B cell (primary cell): Measurements from ENCODE around the gene NTN1. TPM values are rescaled to one million over a fixed set of nuclear protein-coding genes. Genes with fewer than 3 reads are reported as not detected.

Experiments
- ATAC-seq: fragments of 200-7000 bp; cut with Tn5 transposase; one replicate; pipeline ENCODE4 v1.10.0; 2021; ENCODE audit warnings: low read depth, mild to moderate bottlenecking, moderate number of reproducible peaks, moderate library complexity
- CTCF ChIA-PET: fragments of 350-600 bp; sonication (Branson Sonifier 250); formaldehyde crosslinking; loops from one replicate; lab custom pipeline; 2021; ENCODE audit warnings: antibody characterized with exemption, inconsistent platforms; lab: Charles Lee
- POLR2A ChIA-PET: fragments of 350-600 bp; sonication (Branson Sonifier 250); formaldehyde crosslinking; loops from one replicate; lab custom pipeline; 2021; ENCODE audit warnings: antibody characterized with exemption; lab: Charles Lee
- DNase-seq: peaks from one replicate; pipeline ENCODE4 v3.0.0; 2013
- H2AFZ ChIP-seq: 2 replicates; pipeline ENCODE4 v1.6.1; 2012; ENCODE audit warnings: mild to moderate bottlenecking, low read depth, low read length; ENCODE audit not compliant: insufficient read depth, poor library complexity, severe bottlenecking
- H3K27ac ChIP-seq, 2 donors: 1 replicate in 1 of 2; 2 replicates in 1 of 2; pipeline ENCODE4 v1.5.1; 2012 to 2013; ENCODE audit warnings: low read length in 2 of 2, mild to moderate bottlenecking in 2 of 2, moderate library complexity in 1 of 2
- H3K27me3 ChIP-seq, 4 experiments: fragments of 200-600 bp in 1 of 4; sonication (generic) in 1 of 4; replicated peaks in 1 of 4; 1 replicate in 2 of 4; 2 replicates in 2 of 4; pipeline versions ENCODE4 v1.6.1 to v1.7.0; 2013 to 2016; ENCODE audit warnings: low read length in 3 of 4, mild to moderate bottlenecking in 2 of 4, mixed read lengths in 1 of 4, moderate library complexity in 1 of 4; ENCODE audit not compliant: insufficient read depth in 4 of 4, control insufficient read depth in 3 of 4; ENCODE audit errors: control extremely low read depth in 1 of 4
- H3K36me3 ChIP-seq, 2 experiments: replicated peaks in 1 of 2; 1 replicate in 1 of 2; 2 replicates in 1 of 2; pipeline versions ENCODE4 v1.6.1 to v1.7.1; 2013; ENCODE audit warnings: low read length in 1 of 2; ENCODE audit not compliant: insufficient read depth in 2 of 2, control insufficient read depth in 1 of 2; ENCODE audit errors: control extremely low read depth in 1 of 2, extremely low read depth in 1 of 2
- H3K4me1 ChIP-seq, 2 donors: fragments of 200-600 bp in 1 of 2; sonication (generic) in 1 of 2; 1 replicate in 1 of 2; 2 replicates in 1 of 2; pipeline versions ENCODE4 v1.5.1 to v1.6.1; 2013 to 2017; ENCODE audit warnings: low read length in 2 of 2; ENCODE audit not compliant: control insufficient read depth in 2 of 2, insufficient read depth in 2 of 2
- H3K4me2 ChIP-seq: replicated peaks from 2 replicates; pipeline ENCODE3; 2012; ENCODE audit warnings: mild to moderate bottlenecking, low read depth, low read length; ENCODE audit not compliant: poor library complexity, severe bottlenecking
- H3K4me3 ChIP-seq, 5 experiments: fragments of 200-600 bp in 1 of 5; sonication (generic) in 1 of 5; 1 replicate in 3 of 5; 2 replicates in 2 of 5; pipeline versions ENCODE4 v1.5.1 to v1.7.0; 2011 to 2016; ENCODE audit warnings: low read length in 4 of 5, mild to moderate bottlenecking in 4 of 5, low read depth in 2 of 5, control low read depth in 1 of 5, moderate library complexity in 1 of 5; ENCODE audit not compliant: insufficient read depth in 1 of 5; ENCODE audit errors: control extremely low read depth in 1 of 5, extremely low read depth in 1 of 5
- H3K79me2 ChIP-seq: fragments of 200-600 bp; sonication (generic); one replicate; pipeline ENCODE4 v1.6.0; 2016; ENCODE audit warnings: low read length; ENCODE audit not compliant: control insufficient read depth, insufficient read depth
- H3K9ac ChIP-seq: fragments of 200-600 bp; sonication (generic); 2 replicates; pipeline ENCODE4 v1.6.1; 2017; ENCODE audit warnings: mild to moderate bottlenecking, low read length, moderate library complexity
- H3K9me3 ChIP-seq, 3 donors: one replicate each; pipeline versions ENCODE4 v1.6.1 to v1.7.1; 2013; ENCODE audit warnings: low read length in 2 of 3; ENCODE audit not compliant: control insufficient read depth in 2 of 3, insufficient read depth in 1 of 3; ENCODE audit errors: control extremely low read depth in 1 of 3
- H4K20me1 ChIP-seq: 2 replicates; pipeline ENCODE4 v1.6.0; 2012; ENCODE audit warnings: mild to moderate bottlenecking, low read length; ENCODE audit not compliant: insufficient read depth, control insufficient read depth, poor library complexity, severe bottlenecking
- H3K27ac Mint-ChIP-seq: one replicate; pipeline ENCODE4 v1.8.0; 2021; ENCODE audit warnings: mixed read lengths
- H3K27me3 Mint-ChIP-seq: one replicate; pipeline ENCODE4 v1.8.0; 2021; ENCODE audit warnings: mixed read lengths
- H3K4me1 Mint-ChIP-seq: one replicate; pipeline ENCODE4 v1.8.0; 2021; ENCODE audit warnings: mixed read lengths
- H3K4me3 Mint-ChIP-seq: one replicate; pipeline ENCODE4 v1.8.0; 2021; ENCODE audit warnings: mixed read lengths
- H3K9me3 Mint-ChIP-seq: one replicate; pipeline ENCODE4 v1.8.0; 2022; ENCODE audit warnings: mixed read lengths; ENCODE audit not compliant: insufficient read depth
- EZH2 ChIP-seq: IDR thresholded peaks from 2 replicates; pipeline ENCODE4 v1.6.1; 2012; ENCODE audit warnings: borderline replicate concordance, low read depth, mild to moderate bottlenecking, moderate library complexity, low read length; ENCODE audit not compliant: insufficient read depth, poor library complexity, severe bottlenecking
- WGBS: methylation state at CpG from one replicate; pipeline ENCODE4 v1.1.5; 2013; ENCODE audit warnings: missing lambda C conversion rate; ENCODE audit not compliant: insufficient coverage; 5-methylcytosine and 5-hydroxymethylcytosine counted together
- intact Hi-C: fragments of 100-400 bp; cut with micrococcal nuclease; formaldehyde crosslinking; loops from one replicate; pipeline ENCODE4 v1.10.0; 2022
- polyA plus RNA-seq: library from polyadenylated mRNA; depleted of rRNA; stranded (reverse); fragments of >200 nt; gene quantifications from 2 replicates; pipeline ENCODE4 v1.2.3, GENCODE V29; 2012
- total RNA-seq, 2 donors: library from RNA; stranded (reverse); fragments of 120-200 nt in 1 of 2; gene quantifications; 1 replicate in 1 of 2; 2 replicates in 1 of 2; pipeline versions ENCODE4 v1.2.3 to v1.2.4, GENCODE V29; 2013 to 2022
- TF ChIP-seq, protein P1 (sequence below): fragments of 200-600 bp; IDR thresholded peaks from one replicate; pipeline ENCODE4 v1.8.0; 2022; ENCODE audit warnings: antibody characterized with exemption, mild to moderate bottlenecking

Gene NTN1
- total and polyA plus RNA-seq, 2 donors (not counting 1 experiment from before 2014, with no cell fraction given): 0.10 to 0.25 TPM

DNA sequence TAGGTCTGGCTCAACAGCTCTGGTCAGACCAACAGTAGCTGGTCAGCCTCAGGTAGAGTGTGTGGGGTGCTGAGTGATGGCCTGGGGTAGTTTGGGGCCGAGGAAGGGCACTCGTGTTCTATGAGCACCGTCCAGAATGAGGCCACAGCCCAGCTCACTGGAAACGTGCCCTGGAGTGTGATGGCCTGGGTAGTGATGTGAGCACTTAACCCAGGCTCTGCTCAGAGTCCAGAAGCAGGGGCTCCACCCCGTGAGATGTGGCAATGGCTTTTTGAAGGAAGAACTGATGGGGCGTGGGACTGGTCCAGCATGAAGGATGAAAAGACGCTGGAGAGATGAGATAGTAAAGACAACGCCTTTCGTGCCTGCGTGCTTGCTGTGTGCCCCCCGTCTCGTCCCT, 35.3 kb downstream of the NTN1 start:
- Histone ChIP-seq H3K4me2 (no peak overlapping the region), H3K4me3 (no peak overlapping the region), H3K36me3 (no peaks in the 10 kb centered on the region), H3K27ac (no peak overlapping the region), H2AFZ (no peak overlapping the region), H3K9me3 (no peaks in the 10 kb centered on the region), H3K27me3 (peaks cover 0 to 2% (median 0%) of the 10 kb centered on the region in 4 experiments), H4K20me1 (no peaks in the 10 kb centered on the region), H3K79me2 (no peaks in the 10 kb centered on the region), H3K4me1 (no peaks in the 10 kb centered on the region), H3K9ac (no peak overlapping the region)
- Mint-ChIP-seq H3K4me3 (no peak overlapping the region), H3K27ac (no peak overlapping the region), H3K9me3 (no peaks in the 10 kb centered on the region), H3K4me1 (no peaks in the 10 kb centered on the region), H3K27me3 (peaks cover 6% of the 10 kb centered on the region)
- ChIA-PET CTCF (no interaction called here), POLR2A (no interaction called here)
- intact Hi-C loops: no loop called here
- no peak for DNase-seq
- WGBS: 92% methylated on average over 10 of the region's 12 CpGs
- no peak for TF ChIP-seq EZH2
- TF ChIP-seq, protein P1, sequence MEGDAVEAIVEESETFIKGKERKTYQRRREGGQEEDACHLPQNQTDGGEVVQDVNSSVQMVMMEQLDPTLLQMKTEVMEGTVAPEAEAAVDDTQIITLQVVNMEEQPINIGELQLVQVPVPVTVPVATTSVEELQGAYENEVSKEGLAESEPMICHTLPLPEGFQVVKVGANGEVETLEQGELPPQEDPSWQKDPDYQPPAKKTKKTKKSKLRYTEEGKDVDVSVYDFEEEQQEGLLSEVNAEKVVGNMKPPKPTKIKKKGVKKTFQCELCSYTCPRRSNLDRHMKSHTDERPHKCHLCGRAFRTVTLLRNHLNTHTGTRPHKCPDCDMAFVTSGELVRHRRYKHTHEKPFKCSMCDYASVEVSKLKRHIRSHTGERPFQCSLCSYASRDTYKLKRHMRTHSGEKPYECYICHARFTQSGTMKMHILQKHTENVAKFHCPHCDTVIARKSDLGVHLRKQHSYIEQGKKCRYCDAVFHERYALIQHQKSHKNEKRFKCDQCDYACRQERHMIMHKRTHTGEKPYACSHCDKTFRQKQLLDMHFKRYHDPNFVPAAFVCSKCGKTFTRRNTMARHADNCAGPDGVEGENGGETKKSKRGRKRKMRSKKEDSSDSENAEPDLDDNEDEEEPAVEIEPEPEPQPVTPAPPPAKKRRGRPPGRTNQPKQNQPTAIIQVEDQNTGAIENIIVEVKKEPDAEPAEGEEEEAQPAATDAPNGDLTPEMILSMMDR: no peak
- no peak for ATAC-seq

DNA sequence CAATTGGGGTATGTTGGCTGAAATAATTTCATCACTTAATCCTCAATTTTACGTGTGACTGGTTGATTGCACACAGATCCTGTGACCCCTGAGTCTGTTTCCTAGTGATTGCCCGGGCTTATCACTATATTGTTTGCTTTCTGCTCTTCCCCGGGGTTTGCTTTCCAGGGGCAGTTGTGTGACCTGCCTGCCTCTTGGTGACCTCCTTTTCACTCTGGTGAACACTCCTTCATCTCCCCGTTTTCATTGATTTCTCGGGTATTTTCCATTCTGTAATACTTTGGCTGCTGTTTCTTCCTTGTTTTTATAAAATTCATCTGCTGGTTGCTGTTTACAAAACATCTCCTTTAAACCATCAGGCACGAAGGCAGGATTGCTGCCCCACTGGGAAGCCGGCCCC, 36.0 kb downstream of the NTN1 start:
- H3K36me3 ChIP-seq: no peaks in the 10 kb centered on the region
- H3K9ac ChIP-seq: no peak overlapping the region
- no peaks in the 10 kb centered on the region for H3K79me2 ChIP-seq
- no peak overlapping the region for H3K4me3 ChIP-seq
- H3K9me3 ChIP-seq: no peaks in the 10 kb centered on the region
- POLR2A ChIA-PET: no interaction called here
- CTCF ChIA-PET: no interaction called here
- no peaks in the 10 kb centered on the region for H4K20me1 ChIP-seq
- Mint-ChIP-seq H3K27me3 (peaks cover 4% of the 10 kb centered on the region), H3K4me1 (no peaks in the 10 kb centered on the region), H3K9me3 (no peaks in the 10 kb centered on the region), H3K4me3 (no peak overlapping the region), H3K27ac (no peak overlapping the region)
- H3K27me3 ChIP-seq: peaks cover 0 to 2% (median 0%) of the 10 kb centered on the region in 4 experiments
- no peak overlapping the region for H2AFZ ChIP-seq
- no peak overlapping the region for H3K4me2 ChIP-seq
- no peak for ATAC-seq
- DNase-seq: no peak
- TF ChIP-seq, protein P1: no peak
- no peak for TF ChIP-seq EZH2
- 79% methylated on average over 7 of the region's 7 CpGs for WGBS
- no peak overlapping the region for H3K27ac ChIP-seq
- intact Hi-C loops: no loop called here
- H3K4me1 ChIP-seq: no peaks in the 10 kb centered on the region
